ENCODE results near the gene WNK1.

DNA sequence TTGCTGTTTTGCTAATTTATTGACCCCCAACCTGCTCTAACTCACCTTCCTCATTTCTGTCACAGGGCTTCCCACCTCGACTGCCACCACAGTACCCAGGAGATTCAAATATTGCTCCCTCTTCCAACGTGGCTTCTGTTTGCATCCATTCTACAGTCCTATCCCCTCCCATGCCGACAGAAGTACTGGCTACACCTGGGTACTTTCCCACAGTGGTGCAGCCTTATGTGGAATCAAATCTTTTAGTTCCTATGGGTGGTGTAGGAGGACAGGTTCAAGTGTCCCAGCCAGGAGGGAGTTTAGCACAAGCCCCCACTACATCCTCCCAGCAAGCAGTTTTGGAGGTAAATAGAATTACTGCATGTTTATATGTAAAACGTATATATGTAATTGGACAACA is 128.3 kb downstream of the WNK1 start:
- TF ChIP-seq, protein P1, sequence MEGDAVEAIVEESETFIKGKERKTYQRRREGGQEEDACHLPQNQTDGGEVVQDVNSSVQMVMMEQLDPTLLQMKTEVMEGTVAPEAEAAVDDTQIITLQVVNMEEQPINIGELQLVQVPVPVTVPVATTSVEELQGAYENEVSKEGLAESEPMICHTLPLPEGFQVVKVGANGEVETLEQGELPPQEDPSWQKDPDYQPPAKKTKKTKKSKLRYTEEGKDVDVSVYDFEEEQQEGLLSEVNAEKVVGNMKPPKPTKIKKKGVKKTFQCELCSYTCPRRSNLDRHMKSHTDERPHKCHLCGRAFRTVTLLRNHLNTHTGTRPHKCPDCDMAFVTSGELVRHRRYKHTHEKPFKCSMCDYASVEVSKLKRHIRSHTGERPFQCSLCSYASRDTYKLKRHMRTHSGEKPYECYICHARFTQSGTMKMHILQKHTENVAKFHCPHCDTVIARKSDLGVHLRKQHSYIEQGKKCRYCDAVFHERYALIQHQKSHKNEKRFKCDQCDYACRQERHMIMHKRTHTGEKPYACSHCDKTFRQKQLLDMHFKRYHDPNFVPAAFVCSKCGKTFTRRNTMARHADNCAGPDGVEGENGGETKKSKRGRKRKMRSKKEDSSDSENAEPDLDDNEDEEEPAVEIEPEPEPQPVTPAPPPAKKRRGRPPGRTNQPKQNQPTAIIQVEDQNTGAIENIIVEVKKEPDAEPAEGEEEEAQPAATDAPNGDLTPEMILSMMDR (IDR thresholded peaks at IDR 0.05): no peak
- no peak for TF ChIP-seq POLR2A (IDR thresholded peaks at IDR 0.05)

Measured in breast epithelium (tissue), 3 donors.